Ishikawa (cell line): ENCODE results near the gene PRKN.

Experiments used
- CEBPB ChIP-seq: IDR thresholded peaks from 2 replicates; pipeline ENCODE4 v1.6.1; 2012
- CREB1 ChIP-seq: IDR thresholded peaks from 2 replicates; pipeline ENCODE4 v1.6.1; 2012; ENCODE audit warnings: low read depth
- EGR1 ChIP-seq: IDR thresholded peaks from 2 replicates; pipeline ENCODE4 v1.6.1; 2012
- EP300 ChIP-seq: IDR thresholded peaks from 2 replicates; pipeline ENCODE4 v1.6.1; 2012; ENCODE audit warnings: borderline replicate concordance
- FOXM1 ChIP-seq: IDR thresholded peaks from 2 replicates; pipeline ENCODE4 v1.6.1; 2012; ENCODE audit warnings: low read depth, borderline replicate concordance
- NFIC ChIP-seq: IDR thresholded peaks from 2 replicates; pipeline ENCODE4 v1.6.1; 2012
- RAD21 ChIP-seq: IDR thresholded peaks from 2 replicates; pipeline ENCODE4 v1.6.1; 2012; ENCODE audit warnings: low read depth
- TAF1 ChIP-seq: IDR thresholded peaks from 2 replicates; pipeline ENCODE4 v1.6.1; 2012; ENCODE audit warnings: low read depth, mild to moderate bottlenecking
- TCF12 ChIP-seq: IDR thresholded peaks from 2 replicates; pipeline ENCODE4 v1.6.1; 2012; ENCODE audit warnings: low read depth
- TEAD4 ChIP-seq: IDR thresholded peaks from 2 replicates; pipeline ENCODE4 v1.6.1; 2012
- YY1 ChIP-seq: IDR thresholded peaks from 2 replicates; pipeline ENCODE4 v1.6.1; 2012; ENCODE audit warnings: low read depth
- ZBTB7A ChIP-seq: IDR thresholded peaks from 2 replicates; pipeline ENCODE4 v1.6.1; 2012; ENCODE audit warnings: low read depth
- TF ChIP-seq, protein P1 (sequence below): IDR thresholded peaks from 2 replicates; pipeline ENCODE4 v1.6.1; 2012
- TF ChIP-seq, protein P2 (sequence below): IDR thresholded peaks from 2 replicates; pipeline ENCODE4 v1.6.1; 2012
- TF ChIP-seq, protein P3 (sequence below): IDR thresholded peaks from 2 replicates; pipeline ENCODE4 v1.6.1; 2012; ENCODE audit warnings: low read depth, mild to moderate bottlenecking

The PRKN gene

DNA sequence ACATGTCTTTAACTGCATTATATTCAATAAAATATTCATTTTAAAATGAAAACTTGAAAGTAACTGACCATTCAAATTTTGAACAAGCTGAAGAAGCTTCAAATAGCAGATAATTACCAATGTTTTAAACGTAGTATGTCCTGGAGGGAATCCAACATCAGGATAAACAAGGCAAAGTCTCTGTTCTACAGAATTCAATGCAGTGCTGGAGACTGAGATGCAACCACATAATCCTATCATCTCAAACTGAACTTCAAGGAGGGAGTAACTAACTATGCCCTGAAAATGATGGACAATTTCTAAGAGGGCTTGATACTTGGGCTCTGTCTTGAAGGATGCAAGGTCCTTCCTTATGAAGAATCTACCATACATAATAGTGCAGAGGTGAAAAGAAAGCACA is 100.7 kb downstream of the PRKN start:
- no peak for TF ChIP-seq ZBTB7A
- no peak for TF ChIP-seq FOXM1
- TF ChIP-seq, protein P1, sequence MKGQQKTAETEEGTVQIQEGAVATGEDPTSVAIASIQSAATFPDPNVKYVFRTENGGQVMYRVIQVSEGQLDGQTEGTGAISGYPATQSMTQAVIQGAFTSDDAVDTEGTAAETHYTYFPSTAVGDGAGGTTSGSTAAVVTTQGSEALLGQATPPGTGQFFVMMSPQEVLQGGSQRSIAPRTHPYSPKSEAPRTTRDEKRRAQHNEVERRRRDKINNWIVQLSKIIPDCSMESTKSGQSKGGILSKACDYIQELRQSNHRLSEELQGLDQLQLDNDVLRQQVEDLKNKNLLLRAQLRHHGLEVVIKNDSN = no peak
- TF ChIP-seq CREB1 = no peak
- TF ChIP-seq, protein P2, sequence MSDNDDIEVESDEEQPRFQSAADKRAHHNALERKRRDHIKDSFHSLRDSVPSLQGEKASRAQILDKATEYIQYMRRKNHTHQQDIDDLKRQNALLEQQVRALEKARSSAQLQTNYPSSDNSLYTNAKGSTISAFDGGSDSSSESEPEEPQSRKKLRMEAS = no peak
- TF ChIP-seq EP300 = no peak
- no peak for TF ChIP-seq RAD21
- TF ChIP-seq NFIC = no peak
- TF ChIP-seq, protein P3, sequence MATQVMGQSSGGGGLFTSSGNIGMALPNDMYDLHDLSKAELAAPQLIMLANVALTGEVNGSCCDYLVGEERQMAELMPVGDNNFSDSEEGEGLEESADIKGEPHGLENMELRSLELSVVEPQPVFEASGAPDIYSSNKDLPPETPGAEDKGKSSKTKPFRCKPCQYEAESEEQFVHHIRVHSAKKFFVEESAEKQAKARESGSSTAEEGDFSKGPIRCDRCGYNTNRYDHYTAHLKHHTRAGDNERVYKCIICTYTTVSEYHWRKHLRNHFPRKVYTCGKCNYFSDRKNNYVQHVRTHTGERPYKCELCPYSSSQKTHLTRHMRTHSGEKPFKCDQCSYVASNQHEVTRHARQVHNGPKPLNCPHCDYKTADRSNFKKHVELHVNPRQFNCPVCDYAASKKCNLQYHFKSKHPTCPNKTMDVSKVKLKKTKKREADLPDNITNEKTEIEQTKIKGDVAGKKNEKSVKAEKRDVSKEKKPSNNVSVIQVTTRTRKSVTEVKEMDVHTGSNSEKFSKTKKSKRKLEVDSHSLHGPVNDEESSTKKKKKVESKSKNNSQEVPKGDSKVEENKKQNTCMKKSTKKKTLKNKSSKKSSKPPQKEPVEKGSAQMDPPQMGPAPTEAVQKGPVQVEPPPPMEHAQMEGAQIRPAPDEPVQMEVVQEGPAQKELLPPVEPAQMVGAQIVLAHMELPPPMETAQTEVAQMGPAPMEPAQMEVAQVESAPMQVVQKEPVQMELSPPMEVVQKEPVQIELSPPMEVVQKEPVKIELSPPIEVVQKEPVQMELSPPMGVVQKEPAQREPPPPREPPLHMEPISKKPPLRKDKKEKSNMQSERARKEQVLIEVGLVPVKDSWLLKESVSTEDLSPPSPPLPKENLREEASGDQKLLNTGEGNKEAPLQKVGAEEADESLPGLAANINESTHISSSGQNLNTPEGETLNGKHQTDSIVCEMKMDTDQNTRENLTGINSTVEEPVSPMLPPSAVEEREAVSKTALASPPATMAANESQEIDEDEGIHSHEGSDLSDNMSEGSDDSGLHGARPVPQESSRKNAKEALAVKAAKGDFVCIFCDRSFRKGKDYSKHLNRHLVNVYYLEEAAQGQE = no peak
- no peak for TF ChIP-seq EGR1
- no peak for TF ChIP-seq YY1
- TF ChIP-seq TCF12 = no peak
- TF ChIP-seq CEBPB = no peak
- TF ChIP-seq TAF1 = no peak
- TF ChIP-seq TEAD4 = no peak

DNA sequence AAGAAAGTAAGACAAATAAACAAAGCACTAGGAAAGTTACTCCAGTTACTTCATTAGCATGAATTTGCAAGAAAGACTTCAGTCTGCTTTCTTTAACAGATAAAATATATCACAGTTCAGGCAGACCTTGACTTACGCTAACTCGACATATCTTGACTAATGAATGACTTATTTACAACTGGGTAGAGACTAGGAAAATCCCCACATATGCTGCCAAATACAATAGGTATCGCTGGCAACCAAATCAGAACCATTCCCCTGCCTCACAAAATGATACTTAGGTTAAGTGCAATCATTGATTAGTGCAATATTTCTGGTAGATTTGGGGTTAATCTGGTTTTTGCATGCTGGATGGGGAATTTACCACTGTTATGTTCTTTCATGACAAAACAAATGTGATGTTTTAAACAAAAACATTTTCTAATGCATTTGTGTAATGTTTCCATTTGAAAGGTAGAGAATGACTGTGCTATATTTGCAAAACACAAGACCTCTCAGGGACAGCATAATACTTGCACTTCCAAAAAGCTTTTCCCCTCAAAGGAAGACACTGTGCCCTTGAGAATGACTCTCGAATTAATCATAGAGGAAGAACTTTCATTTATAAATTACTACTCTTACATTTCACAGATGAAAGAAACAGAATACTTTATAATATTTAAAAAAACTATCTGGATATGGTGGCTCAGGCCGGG is 101.6 kb downstream of the PRKN start:
- no peak for TF ChIP-seq TEAD4
- TF ChIP-seq YY1 = no peak
- TF ChIP-seq, protein P3 = no peak
- no peak for TF ChIP-seq EGR1
- no peak for TF ChIP-seq NFIC
- no peak for TF ChIP-seq TCF12
- TF ChIP-seq, protein P2 = no peak
- no peak for TF ChIP-seq FOXM1
- no peak for TF ChIP-seq EP300
- no peak for TF ChIP-seq CEBPB
- no peak for TF ChIP-seq RAD21
- no peak for TF ChIP-seq TAF1
- TF ChIP-seq CREB1 = no peak

DNA sequence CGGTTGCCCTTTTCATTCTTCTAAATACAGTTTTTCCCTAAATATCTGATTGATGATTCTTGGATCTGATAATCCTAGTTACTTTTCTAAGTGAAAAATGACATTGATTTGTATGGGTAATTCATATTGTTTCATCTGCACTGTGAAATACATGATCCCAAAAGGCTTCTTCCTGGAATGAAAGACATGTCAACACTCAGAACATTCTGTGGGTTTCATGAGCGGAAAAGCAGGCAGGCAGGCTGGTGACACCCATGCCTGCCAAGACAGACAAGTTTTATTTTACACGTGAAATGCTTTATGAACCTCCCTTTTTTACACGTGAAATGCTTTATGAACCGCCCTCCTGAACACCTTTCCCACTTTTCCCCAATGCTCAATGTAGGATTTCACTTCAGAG is 105.0 kb downstream of the PRKN start:
- TF ChIP-seq, protein P2 = no peak
- TF ChIP-seq RAD21 = no peak
- no peak for TF ChIP-seq TAF1
- TF ChIP-seq CREB1 = no peak
- no peak for TF ChIP-seq CEBPB
- TF ChIP-seq FOXM1 = no peak
- TF ChIP-seq EP300 = no peak
- TF ChIP-seq YY1 = no peak

DNA sequence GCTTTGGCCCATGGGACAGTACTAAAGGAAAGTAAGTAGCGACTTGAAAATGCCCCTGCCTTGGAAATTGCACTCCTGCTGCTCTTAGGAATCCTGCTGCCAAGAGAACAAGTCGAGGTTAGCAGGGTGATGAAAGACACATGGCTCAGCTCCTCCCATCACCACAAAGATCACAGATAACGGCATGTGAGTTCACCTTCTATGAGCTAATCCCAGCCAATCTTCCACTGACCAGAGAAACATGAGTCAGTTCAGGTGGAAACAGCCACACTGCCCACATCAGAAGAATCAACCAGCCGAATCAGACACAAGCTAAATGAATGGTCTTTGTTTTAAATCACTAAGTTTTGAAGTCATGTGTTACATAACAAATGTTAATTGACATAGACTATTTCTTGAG is 106.3 kb downstream of the PRKN start:
- no peak for TF ChIP-seq FOXM1
- no peak for TF ChIP-seq TAF1
- no peak for TF ChIP-seq TEAD4
- TF ChIP-seq CEBPB = no peak
- no peak for TF ChIP-seq EGR1
- no peak for TF ChIP-seq ZBTB7A
- no peak for TF ChIP-seq TCF12
- TF ChIP-seq, protein P2 = no peak
- TF ChIP-seq, protein P1 = no peak
- no peak for TF ChIP-seq NFIC
- TF ChIP-seq RAD21 = no peak
- TF ChIP-seq, protein P3 = no peak
- no peak for TF ChIP-seq EP300
- no peak for TF ChIP-seq YY1
- no peak for TF ChIP-seq CREB1
